Neural crest cell (in vitro differentiated cells): ENCODE measurements around the gene LRRC1. TPM values are rescaled to one million over a fixed set of nuclear protein-coding genes. Genes with fewer than 3 reads are reported as not detected.

Source experiments
- DNase-seq: peaks from one replicate; pipeline ENCODE4 v3.0.0; 2021; ENCODE audit warnings: low read depth, mixed read lengths, low spot score
- H3K27ac Mint-ChIP-seq: one replicate; pipeline ENCODE4 v1.8.0; 2021; ENCODE audit warnings: mild to moderate bottlenecking, mixed read lengths; ENCODE audit not compliant: unreplicated experiment
- H3K27me3 Mint-ChIP-seq: 2 replicates; pipeline ENCODE4 v1.8.0; 2021; ENCODE audit warnings: low read depth, mild to moderate bottlenecking, mixed read lengths
- H3K36me3 Mint-ChIP-seq: 2 replicates; pipeline ENCODE4 v1.8.0; 2021; ENCODE audit warnings: low read depth, mild to moderate bottlenecking, mixed read lengths
- H3K4me1 Mint-ChIP-seq: 2 replicates; pipeline ENCODE4 v1.8.0; 2021; ENCODE audit warnings: mixed read lengths
- H3K4me3 Mint-ChIP-seq: one replicate; pipeline ENCODE4 v1.8.0; 2021; ENCODE audit warnings: mild to moderate bottlenecking, mixed read lengths
- H3K9me3 Mint-ChIP-seq: 2 replicates; pipeline ENCODE4 v1.8.0; 2021; ENCODE audit warnings: mixed read lengths
- CTCF ChIP-seq: fragments of 200-600 bp; sonication (generic); conservative IDR thresholded peaks from 2 replicates; pipeline ENCODE4 v1.5.0; 2021; ENCODE audit warnings: antibody characterized with exemption, mild to moderate bottlenecking
- total RNA-seq: library from RNA; stranded (reverse); gene quantifications from 2 replicates; pipeline ENCODE4 v1.2.1, GENCODE V29; 2021

LRRC1 gene
- total RNA-seq, 1 donor from 2014 or later, result 6.6 TPM

GRCh38 chr6:53877151-53877550 is 82.3 kb downstream of the LRRC1 start:
- TF ChIP-seq CTCF, result no peak
- no peak overlapping the region for H3K27ac Mint-ChIP-seq
- peaks cover 4% of the 10 kb centered on the region for H3K9me3 Mint-ChIP-seq
- no peak overlapping the region for H3K4me3 Mint-ChIP-seq
- no peak for DNase-seq
- H3K36me3 Mint-ChIP-seq, result peaks cover 17% of the 10 kb centered on the region
- H3K27me3 Mint-ChIP-seq, result no peaks in the 10 kb centered on the region
- H3K4me1 Mint-ChIP-seq, result no peaks in the 10 kb centered on the region

GRCh38 chr6:53878808-53879207 is 84.0 kb downstream of the LRRC1 start:
- DNase-seq, result no peak
- no peaks in the 10 kb centered on the region for H3K27me3 Mint-ChIP-seq
- H3K4me1 Mint-ChIP-seq, result no peaks in the 10 kb centered on the region
- no peak for TF ChIP-seq CTCF
- no peak overlapping the region for H3K27ac Mint-ChIP-seq
- H3K36me3 Mint-ChIP-seq, result peaks cover 13% of the 10 kb centered on the region
- no peak overlapping the region for H3K4me3 Mint-ChIP-seq
- peaks cover 4% of the 10 kb centered on the region for H3K9me3 Mint-ChIP-seq

- H3K36me3 Mint-ChIP-seq, result peaks cover 13% of the 10 kb centered on the region
- H3K4me1 Mint-ChIP-seq, result no peaks in the 10 kb centered on the region
- H3K27ac Mint-ChIP-seq, result no peak overlapping the region
- peaks cover 4% of the 10 kb centered on the region for H3K9me3 Mint-ChIP-seq
- no peak for TF ChIP-seq CTCF
- DNase-seq, result no peak
- no peaks in the 10 kb centered on the region for H3K27me3 Mint-ChIP-seq
- H3K4me3 Mint-ChIP-seq, result no peak overlapping the region
Measured at GRCh38 chr6:53879608-53880007, 84.8 kb downstream of the LRRC1 start.

GRCh38 chr6:53887316-53887715 is 92.5 kb downstream of the LRRC1 start:
- TF ChIP-seq CTCF, result no peak
- H3K4me3 Mint-ChIP-seq, result no peak overlapping the region

GRCh38 chr6:53888931-53889330 is 94.1 kb downstream of the LRRC1 start:
- DNase-seq, result no peak
- no peaks in the 10 kb centered on the region for H3K36me3 Mint-ChIP-seq
- H3K27me3 Mint-ChIP-seq, result no peaks in the 10 kb centered on the region
- H3K9me3 Mint-ChIP-seq, result no peaks in the 10 kb centered on the region
- no peak overlapping the region for H3K27ac Mint-ChIP-seq
- H3K4me3 Mint-ChIP-seq, result no peak overlapping the region
- H3K4me1 Mint-ChIP-seq, result no peaks in the 10 kb centered on the region
- TF ChIP-seq CTCF, result no peak

More at GRCh38 chr6:53887316-53887715, 92.5 kb downstream of the LRRC1 start:
- Mint-ChIP-seq H3K27me3 (no peaks in the 10 kb centered on the region), H3K36me3 (no peaks in the 10 kb centered on the region), H3K4me1 (no peaks in the 10 kb centered on the region), H3K27ac (no peak overlapping the region), H3K9me3 (no peaks in the 10 kb centered on the region)
- no peak for DNase-seq

- no peaks in the 10 kb centered on the region for H3K4me1 Mint-ChIP-seq
- no peak for DNase-seq
- no peaks in the 10 kb centered on the region for H3K27me3 Mint-ChIP-seq
- H3K4me3 Mint-ChIP-seq, result no peak overlapping the region
- H3K36me3 Mint-ChIP-seq, result no peaks in the 10 kb centered on the region
- no peak for TF ChIP-seq CTCF
- no peak overlapping the region for H3K27ac Mint-ChIP-seq
- H3K9me3 Mint-ChIP-seq, result no peaks in the 10 kb centered on the region
Measured at GRCh38 chr6:53889365-53889764, 94.6 kb downstream of the LRRC1 start.
